Erythroblast (primary cell): ENCODE data around the gene OR1K1.

Source experiments
- GATA1 ChIP-seq: IDR thresholded peaks from 2 replicates; pipeline ENCODE4 v1.6.1; 2011; ENCODE audit warnings: low read depth, mild to moderate bottlenecking, control low read depth, low read length, moderate library complexity
- POLR2A ChIP-seq: IDR thresholded peaks from 2 replicates; pipeline ENCODE4 v1.6.1; 2011; ENCODE audit warnings: mild to moderate bottlenecking, low read length

DNA sequence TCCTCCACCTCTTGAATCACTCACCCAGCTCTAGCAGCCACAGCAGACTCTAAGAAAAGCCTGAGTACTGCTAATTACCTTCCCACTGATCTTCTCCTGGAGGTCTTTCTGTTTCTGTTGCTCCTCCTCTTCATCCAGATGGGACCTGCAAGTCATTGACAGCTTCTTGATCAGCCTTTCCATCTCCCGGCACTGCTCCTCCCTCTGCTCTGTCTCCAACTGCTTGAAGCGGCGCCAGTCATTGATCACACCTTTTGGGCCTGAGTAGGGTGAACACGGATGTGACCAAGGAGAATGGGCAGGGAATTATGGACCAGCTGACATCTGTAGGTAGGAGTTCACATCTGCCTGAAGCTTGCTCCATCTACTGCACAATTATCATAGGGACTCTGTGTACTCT, 23.0 kb downstream of the OR1K1 start:
- TF ChIP-seq POLR2A (peak; percentile 48), GATA1 (no peak)
